HG03521 (cell line): ENCODE results near the gene RO60.

Experiments
- ATAC-seq: cut with Tn5 transposase; IDR thresholded peaks from one replicate; pipeline ENCODE4 v1.9.1; 2021; ENCODE audit warnings: mild to moderate bottlenecking, moderate library complexity; ENCODE audit not compliant: unreplicated experiment

Gene RO60

DNA sequence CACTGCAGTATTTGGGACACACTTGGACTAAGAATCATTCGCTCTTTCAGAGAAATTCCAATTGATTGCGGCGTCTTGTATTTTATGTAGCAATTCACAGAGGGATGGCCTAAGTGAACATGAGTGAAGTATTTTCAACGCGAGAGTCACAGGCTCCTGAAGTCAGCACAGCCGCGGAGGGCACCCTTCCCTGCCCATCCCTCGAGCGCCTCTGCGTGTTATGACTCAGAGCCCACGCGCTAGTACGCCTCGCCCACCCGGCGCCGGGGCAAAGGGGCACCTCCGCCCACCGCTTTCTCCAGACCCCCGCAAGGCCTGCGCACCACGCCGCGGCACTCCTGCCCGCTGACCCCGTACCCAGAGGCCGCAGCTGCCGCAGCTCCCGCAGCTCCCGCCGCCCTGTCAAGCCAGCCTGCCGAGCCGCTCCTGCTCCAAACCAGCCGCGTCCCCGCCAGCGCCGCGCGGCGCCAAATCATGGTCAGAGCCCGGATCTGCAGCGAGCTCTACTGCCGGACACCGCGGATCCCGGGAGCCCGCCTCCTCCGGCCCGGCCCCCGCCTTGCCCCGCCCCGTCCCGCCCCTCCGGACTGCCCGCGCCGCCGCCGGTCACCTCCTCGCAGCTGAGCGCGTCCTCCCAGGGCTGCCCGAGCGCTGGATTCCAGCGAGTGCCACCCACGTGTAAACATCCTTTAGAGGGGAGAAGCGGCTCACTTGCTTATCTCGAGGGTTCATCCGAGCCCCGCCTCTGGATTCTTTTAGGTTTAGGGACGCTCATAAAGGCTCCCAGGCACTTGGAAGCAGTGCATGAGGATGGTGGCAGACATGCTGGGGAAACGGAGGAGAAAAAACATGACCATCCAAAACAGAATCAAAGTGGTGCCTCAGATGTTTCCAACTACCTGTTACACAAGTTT lies 45.8 kb downstream of the RO60 start, which contains the start of gene GLRX2:
GLRX2 (minus strand) TSS at position 508 of the 914 bp plus-strand sequence; CDS start at position 476, 32 bp downstream.
- ATAC-seq = peak; percentile 90

DNA sequence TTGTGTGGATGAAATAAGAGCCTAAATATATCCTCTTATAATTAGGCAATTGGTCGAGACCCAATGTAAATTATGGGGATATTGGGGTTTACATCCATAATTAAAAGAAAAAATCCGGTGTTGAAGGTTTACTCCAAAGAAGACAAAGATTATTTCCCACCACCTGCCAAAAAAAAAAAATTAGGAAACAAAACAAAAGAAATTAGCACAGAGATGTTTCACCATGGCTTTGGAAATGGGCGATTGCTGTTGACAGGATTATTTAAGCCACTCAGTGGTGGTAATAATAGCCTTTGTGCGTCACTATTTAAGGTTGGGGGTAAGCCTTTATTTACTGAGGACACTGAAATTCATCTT lies 46.4 kb downstream of the RO60 start:
- ATAC-seq = no peak

DNA sequence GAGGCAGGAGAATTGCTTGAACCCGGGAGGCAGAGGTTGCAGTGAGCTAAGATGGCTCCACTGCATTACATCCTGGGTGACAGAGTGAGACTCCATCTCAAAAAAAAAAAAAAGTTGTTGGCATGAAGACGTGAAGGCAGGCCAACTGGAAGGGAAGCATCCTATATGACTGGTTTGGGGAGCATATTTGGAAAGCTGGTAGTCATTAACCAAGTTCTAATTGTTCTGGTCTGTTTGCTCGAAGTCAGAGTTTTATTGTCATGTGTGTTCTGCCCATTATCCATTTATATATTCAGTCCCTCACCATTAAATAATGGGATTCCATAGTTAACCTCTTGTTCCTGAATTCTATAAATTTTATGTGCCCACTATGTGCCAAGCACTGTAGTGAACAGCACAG lies 49.1 kb downstream of the RO60 start:
- no peak for ATAC-seq
